H4 (cell line): ENCODE results near the gene RUSC1. TPM values are rescaled to one million over a fixed set of nuclear protein-coding genes. Genes with fewer than 3 reads are reported as not detected.

Source experiments
- DNase-seq: peaks from one replicate; pipeline ENCODE4 v3.0.0-alpha.2; 2015; ENCODE audit warnings: low spot score
- total RNA-seq: library from RNA; depleted of rRNA; stranded (reverse); fragments of >200 nt; shearing (Covaris generic); gene quantifications from 2 replicates; pipeline ENCODE4 v1.2.3, GENCODE V29; 2014

Gene RUSC1
- total RNA-seq, 1 experiment from 2014 or later, result 33.8 TPM

- DNase-seq, result no peak
Observed at GRCh38 chr1:155294520-155295182, 26.0 kb upstream of the RUSC1 start.

GRCh38 chr1:155295183-155295941, 25.3 kb upstream of the RUSC1 start:
- no peak for DNase-seq

GRCh38 chr1:155295942-155296267, 24.8 kb upstream of the RUSC1 start:
- DNase-seq, result no peak

GRCh38 chr1:155296661-155297060, 24.0 kb upstream of the RUSC1 start:
- DNase-seq, result no peak

GRCh38 chr1:155297384-155297783, 23.3 kb upstream of the RUSC1 start:
- DNase-seq, result no peak

- no peak for DNase-seq
Observed at GRCh38 chr1:155300024-155300423, 20.7 kb upstream of the RUSC1 start.

GRCh38 chr1:155300553-155301329, 20.0 kb upstream of the RUSC1 start:
- DNase-seq, result no peak

- no peak for DNase-seq
Observed at GRCh38 chr1:155301342-155301841, 19.3 kb upstream of the RUSC1 start, which contains the start of gene PKLR. PKLR (minus strand) TSS chr1:155301438; CDS start chr1:155301395, 43 bp downstream.

GRCh38 chr1:155304558-155305063, 16.1 kb upstream of the RUSC1 start:
- no peak for DNase-seq

- no peak for DNase-seq
Observed at GRCh38 chr1:155305881-155306391, 14.8 kb upstream of the RUSC1 start.

GRCh38 chr1:155307247-155307740, 13.4 kb upstream of the RUSC1 start:
- peak; percentile 42 for DNase-seq

- peak; percentile 100 for DNase-seq
Observed at GRCh38 chr1:155308493-155309422, 11.9 kb upstream of the RUSC1 start, which contains the start of gene FDPS. FDPS (plus strand) TSS chr1:155308866; CDS start chr1:155309790, 924 bp downstream.

- no peak for DNase-seq
Observed at GRCh38 chr1:155309423-155310021, 11.2 kb upstream of the RUSC1 start.

- no peak for DNase-seq
Observed at GRCh38 chr1:155313261-155313660, 7.4 kb upstream of the RUSC1 start.

- no peak for DNase-seq
Observed at GRCh38 chr1:155316922-155317321, 3.8 kb upstream of the RUSC1 start.

GRCh38 chr1:155318082-155318481, 2.6 kb upstream of the RUSC1 start:
- no peak for DNase-seq

GRCh38 chr1:155319536-155319935, 1.2 kb upstream of the RUSC1 start:
- no peak for DNase-seq

- no peak for DNase-seq
Observed at GRCh38 chr1:155320252-155320651, 442 bp upstream of the RUSC1 start.

GRCh38 chr1:155321639-155322503, 1.2 kb downstream of the RUSC1 start:
- no peak for DNase-seq
